HG02870 (cell line): ENCODE results near the gene ADD1.

ENCODE experiments used
- ATAC-seq: cut with Tn5 transposase; IDR thresholded peaks from one replicate; pipeline ENCODE4 v1.9.1; 2021; ENCODE audit warnings: mild to moderate bottlenecking, moderate library complexity; ENCODE audit not compliant: unreplicated experiment

The ADD1 gene

GRCh38 chr4:2858451-2859217 lies 15.0 kb downstream of the ADD1 start:
- no peak for ATAC-seq

- ATAC-seq = no peak
These were observed 15.9 kb downstream of the ADD1 start for GRCh38 chr4:2859514-2859913.

- no peak for ATAC-seq
These were observed 17.0 kb downstream of the ADD1 start for GRCh38 chr4:2860391-2861348.

- no peak for ATAC-seq
These were observed 18.2 kb downstream of the ADD1 start for GRCh38 chr4:2861631-2862436.

- ATAC-seq = no peak
These were observed 18.9 kb downstream of the ADD1 start for GRCh38 chr4:2862528-2862927.

GRCh38 chr4:2863649-2864048 lies 20.0 kb downstream of the ADD1 start:
- no peak for ATAC-seq

GRCh38 chr4:2865196-2865780 lies 21.6 kb downstream of the ADD1 start:
- no peak for ATAC-seq

- ATAC-seq = no peak
These were observed 22.7 kb downstream of the ADD1 start for GRCh38 chr4:2866160-2866861.

- no peak for ATAC-seq
These were observed 23.2 kb downstream of the ADD1 start for GRCh38 chr4:2866891-2867290.

GRCh38 chr4:2867758-2868491 lies 24.3 kb downstream of the ADD1 start:
- no peak for ATAC-seq

- no peak for ATAC-seq
These were observed 25.3 kb downstream of the ADD1 start for GRCh38 chr4:2868877-2869487.

- no peak for ATAC-seq
These were observed 26.0 kb downstream of the ADD1 start for GRCh38 chr4:2869659-2870058.

- ATAC-seq = no peak
These were observed 26.4 kb downstream of the ADD1 start for GRCh38 chr4:2870082-2870481.

GRCh38 chr4:2871466-2871865 lies 27.8 kb downstream of the ADD1 start:
- no peak for ATAC-seq

GRCh38 chr4:2871911-2872310 lies 28.3 kb downstream of the ADD1 start:
- no peak for ATAC-seq

GRCh38 chr4:2873329-2873728 lies 29.7 kb downstream of the ADD1 start:
- ATAC-seq = no peak

- no peak for ATAC-seq
These were observed 31.2 kb downstream of the ADD1 start for GRCh38 chr4:2874861-2875260.

GRCh38 chr4:2875556-2875955 lies 31.9 kb downstream of the ADD1 start:
- ATAC-seq = no peak

GRCh38 chr4:2878346-2878745 lies 34.7 kb downstream of the ADD1 start:
- ATAC-seq = no peak
